ENCODE results near the gene IRF1. TPM values are rescaled to one million over a fixed set of nuclear protein-coding genes. Genes with fewer than 3 reads are reported as not detected.

IRF1 gene
- total and polyA plus RNA-seq, 2 of the 8 experiments (the other 6 are each of a cell fraction or from before 2014, with no cell fraction given): 4.0 to 8.5 TPM

DNA sequence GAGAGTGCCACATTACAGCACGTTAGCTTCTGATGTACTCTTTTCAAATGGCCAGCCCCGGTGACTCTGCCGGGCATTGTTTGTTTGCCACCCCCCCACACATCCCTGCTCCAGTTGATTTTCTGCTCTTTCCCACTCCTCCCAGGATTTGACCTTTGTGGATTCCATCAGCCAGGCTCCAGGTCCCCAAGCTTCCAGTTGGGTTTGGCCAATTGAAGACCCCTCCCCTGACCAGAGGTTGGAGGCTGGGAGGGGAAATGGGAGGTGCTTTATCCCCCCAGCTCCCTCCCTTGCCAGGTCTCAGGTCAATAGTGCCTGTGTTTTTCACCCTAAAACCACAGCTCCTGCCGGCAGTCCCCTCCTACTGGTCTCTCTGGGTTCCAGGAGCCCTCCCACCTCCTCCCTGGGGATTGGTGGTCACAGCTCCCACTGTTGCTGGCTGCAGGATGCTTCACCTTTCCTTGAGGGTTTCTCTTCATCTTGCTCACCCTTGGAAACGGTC, 34.9 kb downstream of the IRF1 start:
- no peak overlapping the region for H2BK12ac ChIP-seq (ENCODE audit: low read depth, low read length)
- H4K20me1 ChIP-seq (replicated peaks in 1 of 2; ENCODE audit: control insufficient read depth in 1 of 2, insufficient read depth in 2 of 2, low read length in 2 of 2): no peaks in the 10 kb centered on the region
- H3K56ac ChIP-seq (replicated peaks; ENCODE audit: insufficient read length, low read depth, low read length): no peak overlapping the region
- no peak overlapping the region for H3K23ac ChIP-seq (ENCODE audit: insufficient read length)
- no peaks in the 10 kb centered on the region for H3K36me3 ChIP-seq (ENCODE audit: control insufficient read depth in 2 of 4, insufficient read depth in 4 of 4, low read length in 3 of 4)
- H2BK5ac ChIP-seq (ENCODE audit: low read depth, low read length): 0 out of 2 replicates have a peak overlapping the region, but pooled peaks have one; percentile 38
- no peak overlapping the region for H4K91ac ChIP-seq (replicated peaks; ENCODE audit: insufficient read length, low read length)
- peak overlapping the region; percentile 26; the same call in 1 of the 2 replicates for H2AFZ ChIP-seq (ENCODE audit: low read length)
- H3K18ac ChIP-seq (ENCODE audit: extremely low read depth, low read length): peak overlapping the region; percentile 51; the same call in 1 of the 2 replicates
- H3K14ac ChIP-seq (ENCODE audit: insufficient read length): no peak overlapping the region
- H3K79me1 ChIP-seq (ENCODE audit: low read depth, low read length): no peaks in the 10 kb centered on the region; the same call in 1 of the 2 replicates
- no peak overlapping the region for H2AK5ac ChIP-seq (ENCODE audit: low read depth, low read length)
- H3K4ac ChIP-seq (replicated peaks; ENCODE audit: insufficient read length, low read depth, low read length): no peak overlapping the region
- peaks cover 0 to 1% (median 0%) of the 10 kb centered on the region in 4 experiments; a peak in 1 of 7 replicates for H3K27me3 ChIP-seq (replicated peaks in 1 of 4; ENCODE audit: control insufficient read depth in 3 of 4, extremely low read depth in 1 of 4, insufficient read depth in 3 of 4, low read length in 3 of 4)
- ChIA-PET POLR2A (ENCODE audit: partially characterized antibody) (interaction anchor here (1.1 to 6.1 kb wide), 3 partner anchors 8 to 34 kb away, joined by 3 to 35 read pairs (median 8); partner anchors contain the start of gene IRF1), CTCF (ENCODE audit: partially characterized antibody) (interaction anchor here (0.7 to 5.3 kb wide), 15 partner anchors 8 to 45 kb away, joined by 3 to 33 read pairs (median 4); no protein-coding TSS in a partner anchor)
- H2BK15ac ChIP-seq (ENCODE audit: low read length): no peak overlapping the region
- peak overlapping the region; percentile 54; the same call in 1 of the 2 replicates for H4K8ac ChIP-seq (ENCODE audit: extremely low read depth, insufficient read depth, low read length)
- H3K4me3 ChIP-seq (ENCODE audit: extremely low read depth in 1 of 4, insufficient read depth in 2 of 4, low read depth in 3 of 4, low read length in 4 of 4): no peak overlapping the region
- no peak for FAIRE-seq
- peaks cover 3 to 20% (median 7%) of the 10 kb centered on the region in 4 experiments for H3K4me1 ChIP-seq (replicated peaks in 1 of 4; ENCODE audit: control insufficient read depth in 3 of 4, insufficient read depth in 4 of 4, low read length in 3 of 4)
- no peak overlapping the region for H2BK120ac ChIP-seq (replicated peaks; ENCODE audit: low read depth, low read length)
- no peak overlapping the region for H4K5ac ChIP-seq (ENCODE audit: insufficient read length, low read depth, low read length)
- WGBS, 2 experiments (ENCODE audit: extremely low coverage in 1 of 2, insufficient coverage in 1 of 2, insufficient read length in 1 of 2, insufficient replicate concordance in 2 of 2, low coverage in 1 of 2, low lambda C conversion rate in 2 of 2, missing lambda C conversion rate in 1 of 2): 71% methylated on average over 5 of the region's 5 CpGs; no CpG with 5 or more reads in 1 of the 2 experiments
- no peak overlapping the region for H2BK20ac ChIP-seq (ENCODE audit: low read length)
- H3K9me3 ChIP-seq (ENCODE audit: insufficient read depth in 2 of 2, low read depth in 1 of 2, low read length in 1 of 2): no peaks in the 10 kb centered on the region
- H3K23me2 ChIP-seq (ENCODE audit: low read depth, low read length): no peaks in the 10 kb centered on the region
- no peak overlapping the region for H3K9ac ChIP-seq (replicated peaks in 1 of 4; ENCODE audit: extremely low read depth in 1 of 4, low read depth in 3 of 4, low read length in 3 of 4)
- H3K4me2 ChIP-seq (ENCODE audit: insufficient read depth in 1 of 2, low read depth in 2 of 2, low read length in 2 of 2): no peak overlapping the region; a peak in 2 of 4 replicates
- no peak for DNase-seq (ENCODE audit: low read depth in 1 of 2, low spot score in 2 of 2)
- no peak overlapping the region for H3K27ac ChIP-seq (ENCODE audit: low read depth, low read length)
- H3K79me2 ChIP-seq (ENCODE audit: control insufficient read depth in 1 of 2, insufficient read depth in 2 of 2, low read length in 2 of 2): no peaks in the 10 kb centered on the region
- TF ChIP-seq, protein P1, sequence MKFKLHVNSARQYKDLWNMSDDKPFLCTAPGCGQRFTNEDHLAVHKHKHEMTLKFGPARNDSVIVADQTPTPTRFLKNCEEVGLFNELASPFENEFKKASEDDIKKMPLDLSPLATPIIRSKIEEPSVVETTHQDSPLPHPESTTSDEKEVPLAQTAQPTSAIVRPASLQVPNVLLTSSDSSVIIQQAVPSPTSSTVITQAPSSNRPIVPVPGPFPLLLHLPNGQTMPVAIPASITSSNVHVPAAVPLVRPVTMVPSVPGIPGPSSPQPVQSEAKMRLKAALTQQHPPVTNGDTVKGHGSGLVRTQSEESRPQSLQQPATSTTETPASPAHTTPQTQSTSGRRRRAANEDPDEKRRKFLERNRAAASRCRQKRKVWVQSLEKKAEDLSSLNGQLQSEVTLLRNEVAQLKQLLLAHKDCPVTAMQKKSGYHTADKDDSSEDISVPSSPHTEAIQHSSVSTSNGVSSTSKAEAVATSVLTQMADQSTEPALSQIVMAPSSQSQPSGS (IDR thresholded peaks at IDR 0.05; ENCODE audit: low read length): no peak
- TF ChIP-seq HDAC2 (IDR thresholded peaks at IDR 0.05; ENCODE audit: borderline replicate concordance in 1 of 2, low read depth in 2 of 2, low read length in 2 of 2): no peak
- no peak for TF ChIP-seq EZH2 (IDR thresholded peaks at IDR 0.05; ENCODE audit: low read depth, low read length, severe bottlenecking)
- no peak for TF ChIP-seq JUND (IDR thresholded peaks at IDR 0.05; ENCODE audit: low read length)
- TF ChIP-seq CEBPB (IDR thresholded peaks at IDR 0.05; ENCODE audit: low read depth, low read length): no peak
- TF ChIP-seq CHD2 (IDR thresholded peaks at IDR 0.05; ENCODE audit: low read length): no peak
- TF ChIP-seq, protein P2, sequence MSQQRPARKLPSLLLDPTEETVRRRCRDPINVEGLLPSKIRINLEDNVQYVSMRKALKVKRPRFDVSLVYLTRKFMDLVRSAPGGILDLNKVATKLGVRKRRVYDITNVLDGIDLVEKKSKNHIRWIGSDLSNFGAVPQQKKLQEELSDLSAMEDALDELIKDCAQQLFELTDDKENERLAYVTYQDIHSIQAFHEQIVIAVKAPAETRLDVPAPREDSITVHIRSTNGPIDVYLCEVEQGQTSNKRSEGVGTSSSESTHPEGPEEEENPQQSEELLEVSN (IDR thresholded peaks at IDR 0.05): no peak
- no peak for TF ChIP-seq SIRT6 (IDR thresholded peaks at IDR 0.05; ENCODE audit: low read length)
- TF ChIP-seq CREB1 (IDR thresholded peaks at IDR 0.05): no peak
- no peak for TF ChIP-seq CBX5 (IDR thresholded peaks at IDR 0.05; ENCODE audit: low read depth, low read length)
- TF ChIP-seq SP2 (IDR thresholded peaks at IDR 0.05; ENCODE audit: low read length): no peak

Measured in H1 (cell line).